GM13977 (cell line): Measurements from ENCODE around the gene MST1.
"Not testable (repeated sequence)": the region's sequence is repeated elsewhere in the genome, so short reads cannot be mapped to it uniquely, and the experiment has no call there.

ENCODE experiments used
- DNase-seq: peaks from one replicate; pipeline ENCODE4 v3.0.0; 2012; ENCODE audit warnings: low spot score
- CTCF ChIP-seq: IDR thresholded peaks from 2 replicates; pipeline ENCODE4 v1.5.1; 2012; ENCODE audit warnings: mild to moderate bottlenecking, control low read depth; ENCODE audit not compliant: insufficient read depth; ENCODE audit errors: extremely low read depth, missing control alignments
- in situ Hi-C: fragments of 300-500 bp; cut with MboI; formaldehyde crosslinking; loops from one replicate; pipeline ENCODE4 v1.12.0; 2022; ENCODE audit warnings: low sequenced_read_pairs, low pct_unique_long_range_greater_than_20kb, mixed read lengths, inconsistent platforms; ENCODE audit not compliant: unreplicated experiment

MST1 gene

GRCh38 chr3:49686769-49687423, 2.4 kb downstream of the MST1 start:
- not testable (repeated sequence) for DNase-seq

GRCh38 chr3:49686346-49686745, 2.9 kb downstream of the MST1 start:
- DNase-seq, in situ Hi-C loops: not testable (repeated sequence)

More at GRCh38 chr3:49686769-49687423, 2.4 kb downstream of the MST1 start:
- in situ Hi-C loops: not testable (repeated sequence)

GRCh38 chr3:49685846-49686245, 3.4 kb downstream of the MST1 start:
- DNase-seq, in situ Hi-C loops: not testable (repeated sequence)

- in situ Hi-C loops, DNase-seq: not testable (repeated sequence)
These were observed 4.2 kb downstream of the MST1 start for GRCh38 chr3:49685103-49685502.

GRCh38 chr3:49684453-49684852, 4.8 kb downstream of the MST1 start:
- DNase-seq, in situ Hi-C loops: not testable (repeated sequence)

GRCh38 chr3:49683162-49683561, 6.1 kb downstream of the MST1 start:
- in situ Hi-C loops: no loop called here
- TF ChIP-seq CTCF: no peak
- DNase-seq: no peak

- in situ Hi-C loops: no loop called here
- TF ChIP-seq CTCF: no peak
These were observed 7.7 kb downstream of the MST1 start for GRCh38 chr3:49681543-49681942.

GRCh38 chr3:49681232-49681522, 8.1 kb downstream of the MST1 start:
- no peak for DNase-seq
- in situ Hi-C loops: no loop called here
- no peak for TF ChIP-seq CTCF

More at GRCh38 chr3:49681543-49681942, 7.7 kb downstream of the MST1 start:
- no peak for DNase-seq

- no peak for TF ChIP-seq CTCF
- DNase-seq: no peak
- in situ Hi-C loops: no loop called here
These were observed 8.6 kb downstream of the MST1 start for GRCh38 chr3:49680493-49681231.
